ENCODE measurements around the gene CIAO2B.

- TF ChIP-seq CTCF (IDR thresholded peaks at IDR 0.05) (no peak), EP300 (IDR thresholded peaks at IDR 0.05) (no peak), POLR2A (IDR thresholded peaks at IDR 0.05) (no peak)
Observed at GRCh38 chr16:66915041-66915440, 19.2 kb downstream of the CIAO2B start.

Data from ovary (tissue), 3 donors.